AG08396 (cell line): ENCODE results near the gene SHISA9.

Source experiments
- DNase-seq: peaks from one replicate; pipeline ENCODE4 v3.0.0; 2012; ENCODE audit warnings: low spot score, mixed read lengths

Gene SHISA9

GRCh38 chr16:13181432-13181831, 280.0 kb downstream of the SHISA9 start:
- no peak for DNase-seq

- no peak for DNase-seq
These were observed 285.4 kb downstream of the SHISA9 start for GRCh38 chr16:13186813-13187212.

- DNase-seq: no peak
These were observed 287.9 kb downstream of the SHISA9 start for GRCh38 chr16:13189250-13189649.

GRCh38 chr16:13193721-13194120, 292.3 kb downstream of the SHISA9 start:
- no peak for DNase-seq

- DNase-seq: no peak
These were observed 293.4 kb downstream of the SHISA9 start for GRCh38 chr16:13194766-13195165.

- DNase-seq: no peak
These were observed 302.3 kb downstream of the SHISA9 start for GRCh38 chr16:13203725-13204124.

- DNase-seq: no peak
These were observed 304.0 kb downstream of the SHISA9 start for GRCh38 chr16:13205352-13205751.

GRCh38 chr16:13206606-13207005, 305.2 kb downstream of the SHISA9 start:
- no peak for DNase-seq

- no peak for DNase-seq
These were observed 305.8 kb downstream of the SHISA9 start for GRCh38 chr16:13207151-13207550.

- no peak for DNase-seq
These were observed 322.3 kb downstream of the SHISA9 start for GRCh38 chr16:13223666-13224065.

GRCh38 chr16:13229039-13229438, 327.6 kb downstream of the SHISA9 start:
- no peak for DNase-seq

GRCh38 chr16:13231365-13231764, 330.0 kb downstream of the SHISA9 start:
- no peak for DNase-seq

- no peak for DNase-seq
These were observed 333.6 kb downstream of the SHISA9 start for GRCh38 chr16:13234999-13235398.

GRCh38 chr16:13236308-13236707, 334.9 kb downstream of the SHISA9 start:
- no peak for DNase-seq

GRCh38 chr16:13238182-13238581, 336.8 kb downstream of the SHISA9 start:
- DNase-seq: no peak

- no peak for DNase-seq
These were observed 340.8 kb downstream of the SHISA9 start for GRCh38 chr16:13242201-13242600.

GRCh38 chr16:13244770-13245169, 343.4 kb downstream of the SHISA9 start:
- DNase-seq: no peak

- DNase-seq: no peak
These were observed 344.4 kb downstream of the SHISA9 start for GRCh38 chr16:13245713-13246377.

GRCh38 chr16:13254998-13255614, 353.7 kb downstream of the SHISA9 start:
- no peak for DNase-seq

- DNase-seq: no peak
These were observed 361.1 kb downstream of the SHISA9 start for GRCh38 chr16:13262270-13263090.

- no peak for DNase-seq
These were observed 363.6 kb downstream of the SHISA9 start for GRCh38 chr16:13264749-13265552.

- no peak for DNase-seq
These were observed 368.0 kb downstream of the SHISA9 start for GRCh38 chr16:13269359-13269758.
